GM18498 (cell line): ENCODE data around the gene MIF.
A peak's percentile ranks its signal among the peaks of the same experiment; 100 is the strongest.

Experiments
- ATAC-seq: cut with Tn5 transposase; IDR thresholded peaks from one replicate; pipeline ENCODE4 v1.9.1; 2021; ENCODE audit warnings: mild to moderate bottlenecking, moderate library complexity; ENCODE audit not compliant: unreplicated experiment

The MIF gene

GRCh38 chr22:23875801-23876200 is 18.4 kb upstream of the MIF start:
- no peak for ATAC-seq

- ATAC-seq, result no peak
Measured at GRCh38 chr22:23877566-23877965, 16.6 kb upstream of the MIF start.

- no peak for ATAC-seq
Measured at GRCh38 chr22:23878219-23878618, 16.0 kb upstream of the MIF start.

- ATAC-seq, result no peak
Measured at GRCh38 chr22:23882370-23882769, 11.8 kb upstream of the MIF start.

- no peak for ATAC-seq
Measured at GRCh38 chr22:23883658-23884057, 10.5 kb upstream of the MIF start.

GRCh38 chr22:23884140-23884539 is 10.0 kb upstream of the MIF start:
- no peak for ATAC-seq

- no peak for ATAC-seq
Measured at GRCh38 chr22:23888615-23889401, 5.4 kb upstream of the MIF start.

- no peak for ATAC-seq
Measured at GRCh38 chr22:23889620-23890019, 4.6 kb upstream of the MIF start.

- ATAC-seq, result no peak
Measured at GRCh38 chr22:23891726-23892125, 2.5 kb upstream of the MIF start.

GRCh38 chr22:23892130-23892529 is 2.1 kb upstream of the MIF start:
- no peak for ATAC-seq

- ATAC-seq, result no peak
Measured at GRCh38 chr22:23892706-23893105, 1.5 kb upstream of the MIF start.

- no peak for ATAC-seq
Measured at GRCh38 chr22:23893121-23893944, 850 bp upstream of the MIF start.

- peak; percentile 29 for ATAC-seq
Measured at GRCh38 chr22:23894710-23895598, 771 bp downstream of the MIF start.

- no peak for ATAC-seq
Measured at GRCh38 chr22:23895599-23896144, 1.5 kb downstream of the MIF start.

- ATAC-seq, result no peak
Measured at GRCh38 chr22:23896166-23896522, 2.0 kb downstream of the MIF start.

GRCh38 chr22:23896523-23897186 is 2.5 kb downstream of the MIF start:
- ATAC-seq, result no peak

GRCh38 chr22:23897320-23897719 is 3.1 kb downstream of the MIF start:
- ATAC-seq, result no peak

- no peak for ATAC-seq
Measured at GRCh38 chr22:23898006-23898974, 4.1 kb downstream of the MIF start.

GRCh38 chr22:23899042-23899745 is 5.0 kb downstream of the MIF start:
- ATAC-seq, result no peak
